GM21447 (cell line): ENCODE measurements around the gene C9orf85.

Source experiments
- ATAC-seq: cut with Tn5 transposase; IDR thresholded peaks from one replicate; pipeline ENCODE4 v1.9.1; 2021; ENCODE audit not compliant: unreplicated experiment

Gene C9orf85

GRCh38 chr9:71901695-71902597 is 9.5 kb upstream of the C9orf85 start:
- ATAC-seq: no peak

GRCh38 chr9:71904076-71904475 is 7.4 kb upstream of the C9orf85 start:
- no peak for ATAC-seq

GRCh38 chr9:71908825-71909224 is 2.6 kb upstream of the C9orf85 start:
- ATAC-seq: no peak

- peak; percentile 7 for ATAC-seq
These were observed 1.4 kb upstream of the C9orf85 start for GRCh38 chr9:71909887-71910649.

- peak; percentile 14 for ATAC-seq
These were observed 784 bp upstream of the C9orf85 start for GRCh38 chr9:71910650-71911060.

GRCh38 chr9:71911908-71912335 is 483 bp downstream of the C9orf85 start:
- no peak for ATAC-seq

- ATAC-seq: no peak
These were observed 4.1 kb downstream of the C9orf85 start for GRCh38 chr9:71915495-71915894.

- ATAC-seq: peak; percentile 71
These were observed 5.5 kb downstream of the C9orf85 start for GRCh38 chr9:71916834-71917534.

GRCh38 chr9:71918419-71918818 is 7.0 kb downstream of the C9orf85 start:
- no peak for ATAC-seq

GRCh38 chr9:71920456-71921189 is 9.2 kb downstream of the C9orf85 start:
- no peak for ATAC-seq

- ATAC-seq: no peak
These were observed 9.9 kb downstream of the C9orf85 start for GRCh38 chr9:71921190-71921814.

- no peak for ATAC-seq
These were observed 13.1 kb downstream of the C9orf85 start for GRCh38 chr9:71924576-71924975.

GRCh38 chr9:71925834-71926233 is 14.4 kb downstream of the C9orf85 start:
- no peak for ATAC-seq

- no peak for ATAC-seq
These were observed 16.9 kb downstream of the C9orf85 start for GRCh38 chr9:71928376-71928775.

- no peak for ATAC-seq
These were observed 17.4 kb downstream of the C9orf85 start for GRCh38 chr9:71928806-71929205.

GRCh38 chr9:71929223-71929622 is 17.8 kb downstream of the C9orf85 start:
- no peak for ATAC-seq

GRCh38 chr9:71929791-71930440 is 18.5 kb downstream of the C9orf85 start:
- ATAC-seq: no peak

- ATAC-seq: no peak
These were observed 19.7 kb downstream of the C9orf85 start for GRCh38 chr9:71931166-71931565.

- ATAC-seq: no peak
These were observed 24.6 kb downstream of the C9orf85 start for GRCh38 chr9:71936066-71936465.
